Memory B cell (primary cell): ENCODE results near the gene LCN12.
A peak's percentile ranks its signal among the peaks of the same experiment; 100 is the strongest.

Experiments used
- ATAC-seq: fragments of 150-1000 bp; cut with Tn5 transposase; 2 replicates; pipeline ENCODE4 v1.10.0; 2021; ENCODE audit warnings: low read depth, mild to moderate bottlenecking, moderate library complexity
- DNase-seq, 2 donors: peaks; one replicate each; pipeline ENCODE4 v3.0.0; 2022; ENCODE audit warnings: low spot score in 2 of 2
- H3K27ac Mint-ChIP-seq: one replicate; pipeline ENCODE4 v1.8.0; 2022; ENCODE audit warnings: mild to moderate bottlenecking, moderate library complexity, mixed read lengths
- H3K27me3 Mint-ChIP-seq: one replicate; pipeline ENCODE4 v1.8.0; 2022; ENCODE audit warnings: mixed read lengths
- H3K36me3 Mint-ChIP-seq: one replicate; pipeline ENCODE4 v1.8.0; 2022; ENCODE audit warnings: mild to moderate bottlenecking, mixed read lengths
- H3K4me1 Mint-ChIP-seq: one replicate; pipeline ENCODE4 v1.8.0; 2022; ENCODE audit warnings: mixed read lengths
- H3K4me3 Mint-ChIP-seq: one replicate; pipeline ENCODE4 v1.8.0; 2022; ENCODE audit warnings: mild to moderate bottlenecking, moderate library complexity, mixed read lengths
- H3K9me3 Mint-ChIP-seq: one replicate; pipeline ENCODE4 v1.8.0; 2022; ENCODE audit warnings: mixed read lengths

LCN12 gene

DNA sequence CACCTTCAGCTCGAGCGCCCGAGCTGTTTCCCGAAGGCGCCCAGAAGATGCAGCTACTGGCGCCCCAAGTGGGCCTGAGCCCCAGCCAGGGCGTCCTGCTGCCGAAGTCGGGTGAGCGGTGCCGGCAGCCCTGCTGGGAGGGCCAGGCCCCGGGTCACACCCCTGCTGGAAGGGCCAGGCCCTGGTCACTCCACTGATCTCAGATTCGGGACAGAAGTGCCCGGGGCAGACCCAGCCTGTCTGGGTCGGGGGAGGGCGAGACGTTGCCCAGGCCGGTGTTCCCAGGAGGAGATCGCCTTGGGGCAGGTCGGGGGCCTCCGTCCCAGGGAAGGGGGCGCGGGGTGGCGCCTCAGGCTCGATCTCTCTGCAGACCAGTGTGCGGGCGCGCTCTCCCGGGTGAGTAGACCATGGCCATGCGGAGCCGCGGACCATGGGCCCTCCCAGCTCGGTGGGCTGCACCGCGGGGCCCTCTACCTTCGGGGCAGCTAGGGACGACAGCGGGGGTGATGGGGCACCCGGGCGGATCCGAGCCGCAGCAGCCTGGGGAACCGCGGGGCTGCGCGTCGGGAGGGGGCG is 33.0 kb downstream of the LCN12 start:
- DNase-seq (no peak), ATAC-seq (peak; percentile 22)
- Mint-ChIP-seq H3K36me3 (peaks cover 2% of the 10 kb centered on the region), H3K9me3 (no peaks in the 10 kb centered on the region), H3K4me1 (peaks cover 4% of the 10 kb centered on the region), H3K27me3 (peaks cover 20% of the 10 kb centered on the region), H3K27ac (no peak overlapping the region), H3K4me3 (no peak overlapping the region)

- Mint-ChIP-seq H3K36me3 (peaks cover 2% of the 10 kb centered on the region), H3K4me3 (no peak overlapping the region), H3K9me3 (no peaks in the 10 kb centered on the region), H3K27ac (no peak overlapping the region), H3K27me3 (peaks cover 16% of the 10 kb centered on the region), H3K4me1 (peaks cover 6% of the 10 kb centered on the region)
- no peak for ATAC-seq
- DNase-seq = no peak
These were observed 33.8 kb downstream of the LCN12 start for GRCh38 chr9:136985853-136986252.

GRCh38 chr9:136988872-136989271 is 36.8 kb downstream of the LCN12 start:
- ATAC-seq = no peak
- Mint-ChIP-seq H3K27me3 (peaks cover 12% of the 10 kb centered on the region), H3K27ac (no peak overlapping the region)

DNA sequence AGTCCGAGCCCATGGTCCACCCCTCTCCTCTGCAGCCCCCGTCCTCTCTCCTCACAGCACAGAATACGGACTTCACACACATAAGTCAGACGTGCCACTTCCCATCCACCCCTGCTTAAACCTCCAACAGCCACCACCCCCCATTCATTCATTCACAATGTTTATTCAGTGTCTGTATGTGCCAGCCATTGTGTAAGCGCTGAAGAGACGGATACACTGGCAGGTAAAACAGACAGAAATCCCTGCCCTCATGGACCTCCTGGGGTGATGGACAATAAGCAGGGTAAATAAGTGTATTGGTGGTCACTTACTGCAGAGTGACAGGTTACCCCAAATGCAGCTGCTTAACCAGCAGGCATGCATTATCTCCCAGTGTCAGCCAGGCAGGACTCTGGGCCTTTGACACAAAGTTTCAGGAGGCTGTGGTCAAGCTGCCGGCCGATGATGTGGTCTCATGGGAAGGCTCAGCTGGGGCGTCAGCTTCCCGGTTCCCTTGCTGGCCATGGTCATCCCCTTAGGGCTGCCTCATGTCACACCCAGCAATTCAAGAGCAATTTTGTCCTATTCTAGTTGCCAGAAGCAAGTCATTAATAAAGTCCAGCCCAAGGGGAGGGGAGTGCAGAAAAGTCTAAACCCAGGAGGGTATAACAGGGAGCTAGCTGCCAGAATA is 38.3 kb downstream of the LCN12 start:
- Mint-ChIP-seq H3K27me3 (peaks cover 9% of the 10 kb centered on the region), H3K27ac (no peak overlapping the region)

More at GRCh38 chr9:136988872-136989271, 36.8 kb downstream of the LCN12 start:
- no peak for DNase-seq
- no peak overlapping the region for H3K4me3 Mint-ChIP-seq
- H3K9me3 Mint-ChIP-seq = no peaks in the 10 kb centered on the region
- peaks cover under 1% of the 10 kb centered on the region for H3K36me3 Mint-ChIP-seq
- peaks cover 10% of the 10 kb centered on the region for H3K4me1 Mint-ChIP-seq

GRCh38 chr9:136991993-136992818 is 40.1 kb downstream of the LCN12 start, which contains the start of gene PAXX:
PAXX (plus strand) TSS chr9:136992422; CDS start chr9:136992444, 22 bp downstream.
- Mint-ChIP-seq H3K4me1 (peaks cover 10% of the 10 kb centered on the region), H3K36me3 (no peaks in the 10 kb centered on the region), H3K27ac (peak within 1 kb of the TSS; percentile 90), H3K27me3 (peaks cover 5% of the 10 kb centered on the region), H3K4me3 (peak within 1 kb of the TSS; percentile 89), H3K9me3 (no peaks in the 10 kb centered on the region)
- peak; percentile 83 for ATAC-seq
- DNase-seq = peak; percentile 86 to 92

More for the DNA sequence above, 38.3 kb downstream of the LCN12 start:
- Mint-ChIP-seq H3K9me3 (no peaks in the 10 kb centered on the region), H3K4me1 (peaks cover 7% of the 10 kb centered on the region), H3K36me3 (no peaks in the 10 kb centered on the region), H3K4me3 (peak overlapping the region; percentile 53)
- ATAC-seq (no peak), DNase-seq (no peak)

- no peak for ATAC-seq
These were observed 40.8 kb downstream of the LCN12 start for GRCh38 chr9:136992819-136993369.

DNA sequence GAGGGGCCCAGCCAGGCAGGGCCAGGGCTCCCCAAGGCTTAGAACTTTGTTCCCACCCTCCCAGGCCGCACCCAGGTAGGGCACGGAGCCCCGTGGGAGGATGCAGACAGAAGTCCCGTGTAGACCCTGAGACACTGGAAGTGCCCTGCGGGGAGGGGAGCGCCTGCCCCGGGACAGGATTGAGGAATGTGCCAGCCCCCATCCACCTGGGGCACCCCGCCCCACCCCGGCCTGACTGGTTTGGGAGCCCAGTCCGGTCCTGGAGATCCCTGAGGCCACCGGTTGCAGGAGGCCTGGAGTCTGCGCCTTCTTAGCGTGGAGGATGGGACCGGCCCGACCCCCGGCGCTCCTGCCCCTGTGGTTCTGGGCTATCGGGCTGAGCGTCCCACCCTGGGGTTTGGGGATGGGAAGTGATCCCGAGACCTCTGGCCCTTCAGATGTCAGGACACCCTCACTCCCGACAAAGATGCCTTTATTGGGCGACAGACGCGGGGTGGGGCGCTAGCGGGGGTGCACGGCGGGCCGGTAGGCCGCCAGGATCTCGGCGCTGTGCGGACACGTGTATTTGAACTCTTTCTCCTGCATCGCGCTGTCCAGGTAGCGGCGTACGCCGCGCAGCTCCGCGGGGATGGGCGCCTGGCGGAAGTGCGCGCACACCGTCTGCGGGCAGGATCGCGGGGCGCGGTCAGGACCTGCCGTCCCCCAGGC is 42.3 kb downstream of the LCN12 start:
- Mint-ChIP-seq H3K4me3 (no peak overlapping the region), H3K27ac (peak overlapping the region; percentile 14), H3K4me1 (peaks cover 23% of the 10 kb centered on the region), H3K9me3 (no peaks in the 10 kb centered on the region), H3K27me3 (peaks cover 2% of the 10 kb centered on the region), H3K36me3 (no peaks in the 10 kb centered on the region)
- ATAC-seq = no peak
- DNase-seq = no peak

More at GRCh38 chr9:136992819-136993369, 40.8 kb downstream of the LCN12 start:
- H3K9me3 Mint-ChIP-seq = no peaks in the 10 kb centered on the region
- peak overlapping the region; percentile 89 for H3K4me3 Mint-ChIP-seq
- H3K27me3 Mint-ChIP-seq = peaks cover 1% of the 10 kb centered on the region
- peaks cover 15% of the 10 kb centered on the region for H3K4me1 Mint-ChIP-seq
- no peaks in the 10 kb centered on the region for H3K36me3 Mint-ChIP-seq
- peak overlapping the region; percentile 90 for H3K27ac Mint-ChIP-seq
- no peak for DNase-seq

- Mint-ChIP-seq H3K36me3 (no peaks in the 10 kb centered on the region), H3K4me3 (no peak overlapping the region), H3K27me3 (peaks cover 2% of the 10 kb centered on the region), H3K9me3 (no peaks in the 10 kb centered on the region), H3K4me1 (peaks cover 23% of the 10 kb centered on the region), H3K27ac (no peak overlapping the region)
- ATAC-seq = no peak
- no peak for DNase-seq
These were observed 42.8 kb downstream of the LCN12 start for GRCh38 chr9:136994888-136995230.

GRCh38 chr9:136995362-136995761 is 43.3 kb downstream of the LCN12 start:
- H3K4me1 Mint-ChIP-seq = peaks cover 23% of the 10 kb centered on the region
- H3K36me3 Mint-ChIP-seq = no peaks in the 10 kb centered on the region
- peaks cover 2% of the 10 kb centered on the region for H3K27me3 Mint-ChIP-seq
- H3K4me3 Mint-ChIP-seq = no peak overlapping the region
- H3K9me3 Mint-ChIP-seq = no peaks in the 10 kb centered on the region
- no peak for ATAC-seq
- DNase-seq = no peak
- no peak overlapping the region for H3K27ac Mint-ChIP-seq

DNA sequence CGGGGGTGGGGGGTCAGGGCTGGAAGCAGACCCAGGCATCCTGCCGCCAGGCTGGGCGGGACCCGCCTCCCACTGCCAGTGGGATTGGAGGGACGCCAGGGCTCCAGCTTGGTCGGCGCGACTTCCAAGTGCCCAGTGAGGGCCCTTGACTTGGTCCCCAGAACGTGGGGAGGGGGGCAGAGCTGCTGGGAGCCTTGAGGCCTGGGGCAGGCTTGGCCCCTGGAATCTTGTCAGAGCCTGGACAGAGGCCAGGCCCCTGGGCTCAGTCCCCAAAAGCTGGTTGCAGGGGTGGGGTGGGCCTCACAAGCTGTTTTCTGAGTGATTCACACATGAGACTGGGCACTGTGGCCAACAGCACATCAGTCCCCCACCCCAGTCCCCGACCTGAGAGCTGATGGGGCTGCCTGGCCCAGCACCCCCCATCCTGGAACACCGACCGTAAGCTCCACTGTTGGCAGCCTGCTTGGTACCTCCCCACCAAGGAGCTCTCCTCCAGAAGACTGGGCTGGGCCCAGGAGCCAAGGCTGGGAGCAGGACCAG is 43.8 kb downstream of the LCN12 start:
- Mint-ChIP-seq H3K27me3 (peaks cover 2% of the 10 kb centered on the region), H3K4me1 (peaks cover 23% of the 10 kb centered on the region), H3K27ac (no peak overlapping the region), H3K36me3 (no peaks in the 10 kb centered on the region), H3K4me3 (no peak overlapping the region), H3K9me3 (no peaks in the 10 kb centered on the region)
- no peak for DNase-seq
- no peak for ATAC-seq

DNA sequence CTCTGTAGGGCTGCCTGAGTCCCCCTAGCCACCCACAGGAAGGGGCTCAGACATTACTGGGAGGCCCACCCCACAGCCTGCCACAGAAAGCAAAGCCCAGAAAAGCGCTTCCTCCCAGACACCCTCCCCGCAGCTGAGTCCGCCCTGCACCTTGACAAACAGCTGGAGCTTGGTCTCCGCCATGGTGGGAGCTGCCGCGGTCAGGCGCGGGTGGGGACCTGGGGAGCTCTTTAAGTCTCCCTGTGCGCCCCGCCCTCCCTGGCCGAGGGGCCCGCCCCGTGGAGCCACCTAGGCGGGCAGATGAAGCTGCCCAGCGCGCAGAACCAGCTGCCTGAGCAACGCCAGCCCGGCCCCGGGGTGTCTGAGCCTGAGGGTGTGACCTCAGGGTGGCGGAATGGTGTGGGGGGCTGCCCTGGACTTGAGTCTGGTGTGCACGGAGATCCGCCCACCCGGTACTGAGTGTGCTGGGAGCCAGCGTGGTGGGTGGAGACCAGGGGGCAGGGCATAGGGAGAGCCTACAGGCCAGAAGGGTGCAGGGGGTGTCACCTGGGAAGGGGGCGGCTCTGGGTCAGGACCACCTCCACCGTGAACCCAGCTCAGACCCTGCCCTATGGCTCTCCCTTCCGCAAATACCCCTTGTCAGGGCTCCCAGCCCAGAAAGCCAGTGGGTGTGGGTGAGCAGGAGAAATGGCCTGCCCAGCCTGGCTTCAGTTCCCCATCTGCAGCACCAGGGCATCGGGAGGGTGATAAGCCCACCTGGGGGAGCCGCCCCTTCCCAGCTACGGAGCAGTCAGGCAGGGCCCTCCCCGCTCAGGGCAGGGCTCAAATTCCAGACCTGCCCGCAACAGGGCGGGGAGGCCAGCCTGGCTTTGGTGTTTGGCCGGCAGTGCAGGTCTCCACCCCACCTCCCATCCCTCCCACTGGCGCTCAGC is 44.6 kb downstream of the LCN12 start, which contains the start of gene CLIC3:
TSS of gene CLIC3 (minus strand) at position 208 of the 932 bp plus-strand sequence. CDS start at position 183, 25 bp downstream.
- peaks cover 2% of the 10 kb centered on the region for H3K27me3 Mint-ChIP-seq
- peak within 1 kb of the TSS; percentile 54 for H3K4me3 Mint-ChIP-seq
- H3K36me3 Mint-ChIP-seq = no peaks in the 10 kb centered on the region
- ATAC-seq (no peak), DNase-seq (peak in 1 of 2 donors; percentile 55)
- no peak within 1 kb of the TSS for H3K27ac Mint-ChIP-seq
- no peaks in the 10 kb centered on the region for H3K9me3 Mint-ChIP-seq
- H3K4me1 Mint-ChIP-seq = peaks cover 22% of the 10 kb centered on the region

DNA sequence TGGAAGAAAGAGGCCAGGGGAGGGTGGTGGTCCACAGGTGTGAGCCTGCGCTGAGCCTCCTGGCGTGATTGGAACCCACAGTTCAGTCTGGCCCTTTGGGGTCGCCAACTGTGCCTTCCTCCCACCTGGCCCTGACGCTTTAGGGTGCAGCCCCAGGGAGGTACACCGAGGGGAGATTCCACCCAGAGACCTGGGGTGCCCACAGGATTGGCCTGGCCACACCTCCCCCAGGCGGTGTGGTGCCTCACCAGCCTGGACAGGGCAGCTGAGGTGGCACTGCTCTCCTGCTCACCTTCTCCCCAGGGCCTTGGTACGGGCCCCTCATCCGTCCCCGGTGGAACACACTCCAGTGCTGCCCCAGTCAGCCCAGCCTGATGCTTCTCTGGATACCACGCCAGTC is 45.3 kb downstream of the LCN12 start:
- ATAC-seq = no peak
- no peaks in the 10 kb centered on the region for H3K36me3 Mint-ChIP-seq
- no peak for DNase-seq
- H3K4me1 Mint-ChIP-seq = peaks cover 22% of the 10 kb centered on the region
- peaks cover 2% of the 10 kb centered on the region for H3K27me3 Mint-ChIP-seq
- H3K27ac Mint-ChIP-seq = no peak overlapping the region
- H3K4me3 Mint-ChIP-seq = peak overlapping the region; percentile 46
- H3K9me3 Mint-ChIP-seq = no peaks in the 10 kb centered on the region
